Measurements from ENCODE around the gene CRHR1. TPM values are rescaled to one million over a fixed set of nuclear protein-coding genes. Genes with fewer than 3 reads are reported as not detected.
A peak's percentile ranks its signal among the peaks of the same experiment; 100 is the strongest.

The CRHR1 gene
- total RNA-seq, 4 donors from 2014 or later, result not detected

DNA sequence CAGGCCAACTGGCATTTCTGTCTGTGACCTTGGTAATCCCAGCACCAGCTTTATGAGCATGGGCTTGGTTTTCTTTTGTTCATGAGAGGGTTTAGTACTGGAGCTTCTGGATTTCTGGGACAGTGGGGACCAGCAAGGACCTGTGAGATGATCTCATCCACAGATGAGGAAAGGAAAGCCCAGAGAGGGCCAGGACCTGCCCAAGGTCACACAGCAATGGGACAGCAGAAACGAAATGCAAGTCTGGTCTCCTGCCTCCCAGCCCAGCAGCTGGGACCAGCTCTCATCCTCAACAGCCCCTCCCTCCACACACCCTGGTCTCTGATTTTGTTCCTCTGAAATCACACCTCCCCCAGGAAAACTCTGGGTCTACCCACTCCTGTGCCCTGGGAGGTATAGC, 67.8 kb downstream of the CRHR1 start:
- Histone ChIP-seq H3K27ac (no peak overlapping the region), H3K9me3 (no peaks in the 10 kb centered on the region), H3K27me3 (no peaks in the 10 kb centered on the region), H3K4me3 (replicated peaks in 1 of 3) (no peak overlapping the region), H3K36me3 (no peaks in the 10 kb centered on the region), H3K4me1 (no peaks in the 10 kb centered on the region)
- intact Hi-C loops (cut with DNase I), result no loop called here
- no peak for TF ChIP-seq POLR2A (IDR thresholded peaks at IDR 0.05)
- TF ChIP-seq, protein P1, sequence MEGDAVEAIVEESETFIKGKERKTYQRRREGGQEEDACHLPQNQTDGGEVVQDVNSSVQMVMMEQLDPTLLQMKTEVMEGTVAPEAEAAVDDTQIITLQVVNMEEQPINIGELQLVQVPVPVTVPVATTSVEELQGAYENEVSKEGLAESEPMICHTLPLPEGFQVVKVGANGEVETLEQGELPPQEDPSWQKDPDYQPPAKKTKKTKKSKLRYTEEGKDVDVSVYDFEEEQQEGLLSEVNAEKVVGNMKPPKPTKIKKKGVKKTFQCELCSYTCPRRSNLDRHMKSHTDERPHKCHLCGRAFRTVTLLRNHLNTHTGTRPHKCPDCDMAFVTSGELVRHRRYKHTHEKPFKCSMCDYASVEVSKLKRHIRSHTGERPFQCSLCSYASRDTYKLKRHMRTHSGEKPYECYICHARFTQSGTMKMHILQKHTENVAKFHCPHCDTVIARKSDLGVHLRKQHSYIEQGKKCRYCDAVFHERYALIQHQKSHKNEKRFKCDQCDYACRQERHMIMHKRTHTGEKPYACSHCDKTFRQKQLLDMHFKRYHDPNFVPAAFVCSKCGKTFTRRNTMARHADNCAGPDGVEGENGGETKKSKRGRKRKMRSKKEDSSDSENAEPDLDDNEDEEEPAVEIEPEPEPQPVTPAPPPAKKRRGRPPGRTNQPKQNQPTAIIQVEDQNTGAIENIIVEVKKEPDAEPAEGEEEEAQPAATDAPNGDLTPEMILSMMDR (IDR thresholded peaks at IDR 0.05), result no peak
- DNase-seq, result no peak
- WGBS, 2 donors, result 86 to 100% methylated on average over 1 of the region's 1 CpG

DNA sequence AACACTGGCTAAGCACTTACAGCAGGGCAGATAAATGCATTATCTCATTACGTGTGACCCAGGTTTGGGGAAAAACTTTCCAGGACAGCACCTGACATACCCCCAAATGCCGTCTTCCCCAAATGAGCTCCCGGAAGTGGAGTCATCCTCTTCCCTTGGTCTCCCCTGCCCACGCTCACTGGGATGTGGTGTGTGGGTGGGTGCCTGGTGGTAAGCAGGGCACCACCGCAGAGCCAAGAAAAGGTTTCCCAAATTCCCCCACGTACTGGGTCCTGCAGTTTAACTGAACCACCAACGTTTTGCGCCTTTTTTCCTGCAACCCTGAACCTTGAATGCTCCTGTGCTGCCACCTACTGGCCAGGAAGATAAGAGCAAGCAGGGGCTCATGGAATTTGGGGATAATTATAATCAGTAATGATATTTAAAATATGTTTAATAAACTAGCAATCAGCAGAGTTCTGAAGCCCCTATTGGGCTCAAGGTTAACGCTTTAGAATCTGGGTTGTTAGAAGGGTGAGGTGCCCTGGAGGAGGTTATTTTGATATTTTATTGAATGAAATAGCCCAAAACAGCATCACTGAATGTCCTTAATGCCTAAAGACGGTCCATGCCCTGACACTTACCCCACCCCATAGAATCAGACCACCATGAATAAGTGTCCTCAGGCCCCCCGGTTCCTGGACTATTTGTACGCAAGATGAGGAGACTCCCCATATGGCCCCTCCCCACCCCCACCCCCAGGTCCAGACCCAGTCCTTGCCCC, 68.6 kb downstream of the CRHR1 start:
- Histone ChIP-seq H3K4me1 (no peaks in the 10 kb centered on the region), H3K36me3 (no peaks in the 10 kb centered on the region), H3K27ac (no peak overlapping the region), H3K4me3 (replicated peaks in 1 of 3) (no peak overlapping the region), H3K27me3 (no peaks in the 10 kb centered on the region), H3K9me3 (no peaks in the 10 kb centered on the region)
- DNase-seq, result peak; percentile 60 to 66
- TF ChIP-seq, protein P1 (IDR thresholded peaks at IDR 0.05), result peak; percentile 65 to 93 (median 75)
- TF ChIP-seq POLR2A (IDR thresholded peaks at IDR 0.05), result no peak
- WGBS, 2 donors, result 22 to 24% methylated on average over 12 of the region's 12 CpGs
- intact Hi-C loops (cut with DNase I), result no loop called here

DNA sequence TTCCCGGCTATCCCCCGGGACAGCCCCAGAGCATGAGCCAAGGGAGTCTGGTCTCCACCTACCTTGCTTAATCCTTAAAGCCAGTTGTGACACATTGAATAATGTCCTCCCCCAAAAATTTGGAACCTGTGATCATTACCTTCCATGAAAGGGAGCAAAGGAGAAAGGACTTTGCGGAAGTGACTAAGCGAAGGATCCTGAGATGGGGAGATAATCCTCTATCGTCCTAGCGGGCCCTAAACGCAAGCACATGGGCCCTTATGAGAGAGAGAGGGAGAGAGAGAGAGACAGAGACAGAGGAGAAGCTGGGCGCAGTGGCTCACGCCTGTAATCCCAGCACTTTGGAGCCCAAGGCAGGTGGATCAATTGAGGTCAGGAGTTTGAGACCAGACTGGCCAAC, 70.1 kb downstream of the CRHR1 start:
- WGBS, 2 donors, result 70 to 77% methylated on average over 7 to 9 of the region's 9 CpGs
- Histone ChIP-seq H3K4me1 (no peaks in the 10 kb centered on the region), H3K27ac (no peak overlapping the region), H3K36me3 (no peaks in the 10 kb centered on the region), H3K27me3 (no peaks in the 10 kb centered on the region), H3K4me3 (replicated peaks in 1 of 3) (no peak overlapping the region), H3K9me3 (no peaks in the 10 kb centered on the region)
- intact Hi-C loops (cut with DNase I), result no loop called here
- no peak for DNase-seq
- TF ChIP-seq, protein P1 (IDR thresholded peaks at IDR 0.05), result no peak
- no peak for TF ChIP-seq POLR2A (IDR thresholded peaks at IDR 0.05)

DNA sequence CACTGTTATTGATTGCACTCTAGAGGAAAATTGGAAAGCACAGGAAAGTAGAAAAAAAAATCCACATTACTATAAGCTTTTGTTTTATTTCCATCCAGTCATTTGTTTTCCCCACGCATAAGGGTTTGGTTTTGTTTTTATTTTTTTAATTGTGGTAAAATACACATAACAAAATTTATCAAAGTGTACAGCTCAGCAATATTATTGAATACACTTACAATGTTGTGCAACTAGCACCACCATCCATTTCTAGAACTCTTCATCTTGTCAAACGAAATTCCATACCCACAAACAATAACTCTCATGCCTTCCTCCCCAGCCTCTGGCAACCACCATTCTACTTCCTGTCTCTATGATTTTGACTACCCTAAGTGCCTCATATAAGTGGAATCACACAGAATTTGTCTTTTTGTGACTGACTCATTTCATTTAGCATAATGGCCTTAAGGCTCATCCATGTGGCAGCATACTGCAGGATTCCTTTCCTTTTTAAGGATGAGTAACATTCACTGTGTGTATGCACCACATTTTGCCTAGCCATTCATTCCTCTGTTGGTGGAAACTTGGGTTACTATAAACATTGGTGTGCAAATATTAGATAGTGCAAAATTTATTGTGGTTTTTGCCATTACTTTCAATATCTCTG, 71.7 kb downstream of the CRHR1 start:
- Histone ChIP-seq H3K4me3 (replicated peaks in 1 of 3) (no peak overlapping the region), H3K36me3 (no peaks in the 10 kb centered on the region), H3K9me3 (no peaks in the 10 kb centered on the region), H3K4me1 (no peaks in the 10 kb centered on the region), H3K27ac (no peak overlapping the region), H3K27me3 (no peaks in the 10 kb centered on the region)
- TF ChIP-seq, protein P1 (IDR thresholded peaks at IDR 0.05), result no peak
- no peak for TF ChIP-seq POLR2A (IDR thresholded peaks at IDR 0.05)
- WGBS, 2 donors, result 56 to 77% methylated on average over 2 of the region's 2 CpGs
- intact Hi-C loops (cut with DNase I), result no loop called here
- DNase-seq, result no peak

Measured in thyroid gland (tissue), 4 donors.